HG02943 (cell line): ENCODE results near the gene KMT5C.

Source experiments
- ATAC-seq: cut with Tn5 transposase; IDR thresholded peaks from one replicate; pipeline ENCODE4 v1.9.1; 2021; ENCODE audit warnings: mild to moderate bottlenecking, low read depth, moderate library complexity; ENCODE audit not compliant: unreplicated experiment

KMT5C gene

DNA sequence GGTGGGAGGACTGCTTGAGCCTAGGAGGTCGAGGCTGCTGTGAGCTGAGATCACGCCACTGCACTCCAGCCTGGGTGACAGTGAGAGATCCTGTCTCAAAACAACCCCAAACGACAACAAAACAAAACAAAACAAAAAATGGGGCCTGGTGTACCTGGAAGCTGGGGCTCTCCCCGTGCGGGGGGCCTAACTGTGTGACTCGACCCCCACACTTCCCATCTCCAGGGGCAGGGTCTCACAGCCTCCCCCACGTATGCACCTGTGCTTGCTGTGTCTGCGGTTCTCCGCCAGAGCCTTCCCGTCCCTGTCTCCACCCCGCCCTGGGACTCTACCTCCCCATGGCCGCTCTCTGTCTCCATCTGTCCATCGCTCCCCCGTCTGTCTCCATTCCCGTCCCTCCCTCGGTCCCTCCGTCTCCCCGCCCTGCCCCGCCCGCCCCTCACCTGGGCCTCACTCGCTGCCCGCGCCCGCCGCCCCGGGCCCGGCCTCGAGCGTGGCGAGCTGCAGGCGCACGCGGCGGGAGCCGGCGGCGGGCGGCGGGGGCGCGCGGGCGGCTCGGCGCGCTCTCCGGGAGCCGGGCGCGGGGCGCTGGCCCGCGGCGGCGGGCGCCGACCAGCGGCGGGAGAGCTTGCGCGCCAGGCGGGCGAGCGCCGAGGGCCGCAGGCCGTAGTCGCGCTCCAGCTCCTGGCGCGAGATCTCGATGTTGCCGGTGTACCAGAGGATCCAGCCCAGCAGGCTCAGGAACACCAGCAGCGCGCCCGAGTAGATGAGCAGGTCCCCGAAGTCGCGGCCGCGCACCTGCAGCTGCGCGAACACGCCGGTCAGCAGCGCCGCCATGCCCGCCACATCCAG, 43.8 kb downstream of the KMT5C start:
- ATAC-seq: no peak

DNA sequence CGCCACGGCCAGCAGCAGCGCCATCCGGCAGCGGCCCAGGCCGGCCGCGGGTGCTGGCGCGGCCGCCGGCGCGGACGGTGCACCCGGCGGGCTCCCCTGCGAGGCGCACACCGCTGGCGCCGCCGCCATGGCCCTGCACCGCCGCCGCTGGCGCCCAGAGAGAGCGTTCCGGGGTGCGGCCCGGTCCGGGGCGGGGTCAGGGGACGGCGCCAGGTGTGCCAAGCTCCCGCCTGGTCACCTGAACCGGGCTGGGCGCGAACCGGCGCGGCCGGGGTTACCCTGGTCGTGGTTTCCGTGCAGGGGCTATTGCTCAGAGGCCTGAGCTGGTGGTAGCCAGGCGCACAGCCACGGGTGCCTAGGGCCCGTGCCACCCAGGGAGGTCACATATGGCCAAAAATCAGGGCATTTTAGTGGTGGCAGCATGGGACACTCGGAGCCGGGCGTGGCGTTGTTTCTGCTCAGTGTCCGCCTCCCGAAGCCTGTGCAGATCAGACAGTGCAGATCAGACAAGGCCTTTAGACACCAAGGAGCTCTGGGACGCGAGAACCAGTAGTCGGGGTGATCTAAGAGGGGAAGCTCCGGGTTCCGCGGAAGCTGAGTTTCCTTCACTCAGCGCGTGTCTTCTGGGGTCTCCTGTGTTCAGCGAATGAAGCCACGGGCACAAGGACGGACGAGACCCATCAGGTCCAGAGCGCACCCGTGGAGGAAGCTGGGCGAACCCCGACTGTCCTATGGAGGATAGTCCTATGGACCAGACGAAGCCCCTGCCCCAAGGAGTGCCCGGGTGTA, 44.6 kb downstream of the KMT5C start, which contains the start of gene TMEM238:
TSS of gene TMEM238 (minus strand) at position 162 of the 789 bp plus-strand sequence. CDS start at position 129, 33 bp downstream.
- no peak for ATAC-seq

GRCh38 chr19:55384920-55385723, 45.4 kb downstream of the KMT5C start:
- peak; percentile 56 for ATAC-seq

DNA sequence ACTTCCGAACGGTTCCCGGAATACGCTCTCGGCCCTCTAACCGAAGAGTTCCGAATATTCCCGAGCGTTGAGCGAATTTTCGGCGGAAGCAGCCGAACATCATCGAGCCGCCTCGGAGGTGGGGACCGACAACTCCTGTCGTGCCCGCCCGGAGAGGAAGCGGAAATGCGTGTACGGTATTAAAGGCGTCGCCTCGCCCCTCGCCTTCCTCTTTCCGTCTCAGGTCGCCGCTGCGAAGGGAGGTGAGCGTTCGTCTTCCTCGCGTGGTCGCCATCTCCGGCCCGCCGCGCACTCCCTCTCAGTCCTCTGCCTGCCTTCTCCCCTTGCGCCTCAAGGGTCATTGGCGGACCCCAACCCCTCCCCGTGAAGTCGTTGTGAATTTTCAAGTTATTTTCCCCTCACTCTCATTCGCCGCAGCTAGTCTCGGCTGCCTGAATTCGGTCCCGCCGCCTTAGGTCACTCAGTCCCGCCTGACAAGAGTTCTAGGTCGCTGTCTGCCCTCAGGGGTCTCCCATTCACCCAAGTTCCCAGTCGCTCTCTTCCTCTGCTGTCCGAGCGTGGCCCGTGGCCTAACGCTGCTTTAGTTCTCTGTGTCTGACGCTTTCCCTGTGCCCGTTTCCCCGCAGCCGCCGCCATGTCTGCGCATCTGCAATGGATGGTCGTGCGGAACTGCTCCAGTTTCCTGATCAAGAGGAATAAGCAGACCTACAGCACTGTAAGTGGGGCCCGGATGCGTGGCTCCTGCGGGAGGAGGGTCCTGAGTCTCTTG, 46.2 kb downstream of the KMT5C start, which contains the start of gene RPL28:
TSS of gene RPL28 (plus strand) at position 209 of the 769 bp plus-strand sequence. CDS start at position 635, 426 bp downstream.
- peak; percentile 55 for ATAC-seq

DNA sequence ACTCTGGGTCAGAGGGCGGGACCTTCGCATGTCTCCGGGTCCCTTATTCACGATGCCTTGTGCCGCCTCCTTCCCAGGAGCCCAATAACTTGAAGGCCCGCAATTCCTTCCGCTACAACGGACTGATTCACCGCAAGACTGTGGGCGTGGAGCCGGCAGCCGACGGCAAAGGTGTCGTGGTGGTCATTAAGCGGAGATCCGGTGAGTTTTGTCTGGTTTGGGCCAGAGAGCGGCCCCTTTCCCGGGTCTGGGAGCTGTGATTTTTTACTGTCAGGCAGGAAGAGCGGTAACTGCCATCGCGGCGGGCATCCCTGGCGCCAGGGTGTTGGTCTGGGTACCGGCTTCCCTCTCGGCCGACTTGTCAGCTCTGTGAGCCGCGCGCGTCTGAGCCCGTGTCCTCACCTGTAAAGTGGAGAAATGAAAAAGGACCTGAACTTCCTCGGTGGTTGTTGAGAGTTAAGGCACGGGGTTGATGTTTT, 46.9 kb downstream of the KMT5C start:
- ATAC-seq: no peak

- ATAC-seq: no peak
Observed at GRCh38 chr19:55387736-55388497, 48.2 kb downstream of the KMT5C start.

DNA sequence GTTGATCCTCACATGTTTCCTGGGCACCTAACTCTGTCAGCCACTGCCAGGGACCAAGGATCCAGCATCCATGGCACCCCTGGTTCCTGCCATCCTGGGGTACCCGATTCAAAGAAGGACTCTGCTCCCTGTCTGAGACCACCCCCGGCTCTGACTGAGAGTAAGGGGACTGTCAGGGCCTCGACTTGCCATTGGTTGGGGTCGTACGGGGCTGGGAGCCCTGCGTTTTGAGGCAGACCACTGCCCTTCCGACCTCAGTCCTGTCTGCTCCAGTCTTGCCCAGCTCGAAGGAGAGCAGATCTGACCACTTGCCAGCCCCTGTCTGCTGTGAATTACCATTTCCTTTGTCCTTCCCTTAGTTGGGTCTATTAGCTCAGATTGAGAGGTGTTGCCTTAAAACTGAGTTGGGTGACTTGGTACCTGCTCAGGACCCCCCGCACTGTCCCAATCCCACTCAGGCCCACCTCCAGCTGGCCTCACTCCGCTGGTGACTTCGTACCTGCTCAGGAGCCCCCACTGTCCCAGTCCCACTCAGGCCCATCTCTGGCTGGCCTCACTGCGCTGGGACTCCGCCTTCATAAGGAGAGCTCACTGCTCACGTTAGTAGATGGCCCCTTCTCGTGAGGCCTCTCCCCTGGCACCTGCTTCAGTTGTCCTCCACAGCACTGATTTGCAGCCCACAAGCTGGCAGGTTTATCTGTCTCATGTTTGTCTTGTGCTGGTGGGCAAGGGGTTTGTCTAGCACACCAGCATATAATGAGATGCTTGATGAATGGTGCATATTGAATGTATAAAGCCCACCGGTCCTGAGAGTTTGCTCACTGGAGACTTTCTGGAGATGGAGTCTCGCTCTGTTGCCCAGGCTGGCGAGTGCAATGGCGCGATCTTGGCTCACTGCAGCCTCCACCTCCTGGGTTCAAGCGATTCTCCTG, 50.0 kb downstream of the KMT5C start:
- ATAC-seq: no peak

GRCh38 chr19:55390461-55390880, 50.8 kb downstream of the KMT5C start:
- ATAC-seq: no peak

DNA sequence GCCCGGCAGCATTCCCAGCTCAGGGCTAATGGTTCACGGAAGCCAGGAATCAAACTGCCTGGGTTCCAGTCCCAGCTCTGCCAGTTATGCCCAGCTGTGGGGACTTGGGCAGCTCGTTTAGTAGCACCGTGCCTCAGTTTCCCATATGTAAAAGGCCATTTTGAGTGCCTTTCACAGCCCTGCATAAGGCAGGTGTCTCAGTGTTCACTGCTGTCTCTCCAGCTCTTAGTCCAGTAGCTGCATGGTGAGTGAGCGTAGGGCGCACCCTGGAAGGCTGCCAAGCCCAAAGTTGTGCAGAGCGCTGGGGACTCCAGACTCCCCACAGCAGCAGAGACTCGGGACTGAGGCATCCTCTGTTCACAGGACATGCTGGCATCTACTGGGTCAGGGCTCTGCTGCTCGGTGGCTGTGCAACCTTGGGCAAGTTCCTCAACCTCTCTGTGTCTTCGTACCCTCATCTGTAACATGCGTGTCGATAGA, 51.6 kb downstream of the KMT5C start:
- no peak for ATAC-seq

DNA sequence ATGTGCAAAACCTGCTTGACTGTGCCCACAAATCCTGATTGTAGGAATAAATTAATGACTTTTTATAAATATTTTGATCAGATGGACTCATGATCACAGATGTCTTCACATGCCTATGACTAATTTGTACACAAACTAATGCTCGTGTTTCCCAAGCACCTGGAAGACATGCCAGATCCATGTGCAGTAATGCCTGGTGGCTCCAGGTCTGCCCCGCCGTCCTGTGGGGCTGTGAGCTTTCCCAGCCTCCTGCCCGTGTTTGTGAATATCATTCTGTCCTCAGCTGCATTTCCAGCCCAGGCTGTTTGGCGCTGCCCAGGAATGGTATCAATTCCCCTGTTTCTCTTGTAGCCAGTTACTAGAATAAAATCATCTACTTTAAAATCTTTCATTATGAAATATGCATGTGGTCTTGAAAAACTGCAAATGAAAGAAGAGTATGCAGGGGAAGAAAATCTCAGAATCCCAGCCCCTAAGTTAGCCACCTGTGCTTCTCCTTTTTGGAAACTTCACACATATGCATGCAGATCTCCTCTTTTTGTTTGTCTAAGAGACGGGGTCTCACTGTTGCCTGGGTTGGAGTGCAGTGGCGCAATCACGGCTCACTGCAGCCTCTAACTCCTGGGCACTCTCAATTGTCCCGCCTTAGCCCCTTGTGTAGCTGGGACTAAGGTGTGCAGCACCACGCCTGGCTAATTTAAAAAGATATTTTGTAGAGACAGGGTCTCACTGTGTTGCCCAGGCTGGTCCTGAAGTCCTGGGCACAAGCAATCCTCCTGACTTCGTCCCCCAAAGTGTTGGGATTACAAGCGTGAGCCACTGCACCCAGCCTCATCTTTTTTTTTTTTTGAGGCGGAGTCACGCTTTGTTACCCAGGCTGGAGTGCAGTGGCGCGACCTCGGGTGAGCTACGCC, 52.3 kb downstream of the KMT5C start:
- ATAC-seq: no peak

GRCh38 chr19:55392820-55393761, 53.4 kb downstream of the KMT5C start:
- ATAC-seq: no peak
